ENCODE results near the gene PLCD3. TPM values are rescaled to one million over a fixed set of nuclear protein-coding genes. Genes with fewer than 3 reads are reported as not detected.
A peak's percentile ranks its signal among the peaks of the same experiment; 100 is the strongest.

PLCD3 gene
- total and polyA plus RNA-seq, 9 of the 15 experiments (the other 6 are each of a cell fraction or from before 2014, with no cell fraction given) = 0.20 to 22.6 (median 7.5) TPM

GRCh38 chr17:45115015-45115625 is 17.2 kb downstream of the PLCD3 start:
- Histone ChIP-seq H3K9ac (ENCODE audit: insufficient read depth in 1 of 2, low read depth in 2 of 2, low read length in 2 of 2) (0 out of 4 replicates have a peak overlapping the region, but pooled peaks of 1 of the 2 experiments have one; percentile 21), H3K9me1 (ENCODE audit: control insufficient read depth, insufficient read depth, low read length) (no peaks in the 10 kb centered on the region), H3K4me2 (ENCODE audit: insufficient read depth, low read length) (no peak overlapping the region), H3K9me3 (replicated peaks; ENCODE audit: control insufficient read depth, insufficient read depth, low read depth, low read length) (no peaks in the 10 kb centered on the region), H4K20me1 (replicated peaks; ENCODE audit: control insufficient read depth, insufficient read depth, low read length) (no peaks in the 10 kb centered on the region), H3K36me3 (ENCODE audit: control insufficient read depth, insufficient read depth, low read length) (no peaks in the 10 kb centered on the region), H3K27me3 (ENCODE audit: control insufficient read depth in 2 of 2, insufficient read depth in 2 of 2, low read length in 2 of 2) (no peaks in the 10 kb centered on the region), H3K27ac (ENCODE audit: extremely low read depth, low read depth, low read length) (no peak overlapping the region), H3K79me2 (ENCODE audit: control insufficient read depth, insufficient read depth, low read length) (no peaks in the 10 kb centered on the region), H3K4me1 (replicated peaks in 1 of 2; ENCODE audit: control insufficient read depth in 2 of 2, insufficient read depth in 2 of 2, low read length in 2 of 2) (peaks cover 0 to 32% of the 10 kb centered on the region in 2 experiments; a peak in 3 of 5 replicates), H3K4me3 (no peak overlapping the region), H2AFZ (ENCODE audit: low read depth, low read length) (no peak overlapping the region)
- TF ChIP-seq SMARCC2 (IDR thresholded peaks at IDR 0.05; ENCODE audit: low read depth) (no peak), PCBP1 (IDR thresholded peaks at IDR 0.05; ENCODE audit: low read depth, low read length, poor library complexity, severe bottlenecking) (peak; percentile 54), FOXK1 (CRISPR knock-in tag; IDR thresholded peaks at IDR 0.05; ENCODE audit: borderline replicate concordance) (no peak), TSC22D4 (tag; IDR thresholded peaks at IDR 0.05) (no peak), ZNF280A (IDR thresholded peaks at IDR 0.05; ENCODE audit: low read depth, partially characterized antibody) (no peak), ELK1 (CRISPR knock-in tag; IDR thresholded peaks at IDR 0.05) (no peak), HLTF (IDR thresholded peaks at IDR 0.05) (no peak), ZKSCAN8 (CRISPR knock-in tag; IDR thresholded peaks at IDR 0.05) (no peak)
- in situ Hi-C loops (cut with MboI) (no loop called here), intact Hi-C loops (cut with micrococcal nuclease) (no loop called here)
- DNase-seq (ENCODE audit: extremely low read depth in 1 of 4, low spot score in 3 of 4) = no peak
- no peak for ATAC-seq
- no peak for FAIRE-seq
- 72% methylated on average over 10 of the region's 26 CpGs for WGBS (ENCODE audit: insufficient coverage, low coverage, missing lambda C conversion rate)
- BruUV-seq (replicated peaks) = no TSS peak
- CTCF ChIA-PET (ENCODE audit: low intra/inter-chr PET ratio) = no interaction called here
- POLR2A ChIA-PET = interaction anchor here (0.7 to 2.3 kb wide), 8 partner anchors 8 to 54 kb away, joined by 3 to 11 read pairs (median 4); partner anchors contain the start of genes HEXIM1 and NMT1

All from K562 (cell line).